NB4 (cell line): ENCODE data around the gene NFATC2IP.
"Not testable (repeated sequence)": the region's sequence is repeated elsewhere in the genome, so short reads cannot be mapped to it uniquely, and the experiment has no call there.

Experiments used
- DNase-seq: peaks from one replicate; pipeline ENCODE4 v3.0.0; 2010; ENCODE audit warnings: low read depth
- H3K4me3 ChIP-seq: one replicate; pipeline ENCODE4 v1.5.1; 2011; ENCODE audit warnings: mild to moderate bottlenecking, low read depth, low read length, moderate library complexity
- MAX ChIP-seq: IDR thresholded peaks from 2 replicates; pipeline ENCODE4 v1.6.1; 2011; ENCODE audit warnings: low read depth, low read length
- MYC ChIP-seq: IDR thresholded peaks from 2 replicates; pipeline ENCODE4 v1.6.1; 2011; ENCODE audit warnings: low read depth, low read length
- POLR2A ChIP-seq: IDR thresholded peaks from 2 replicates; pipeline ENCODE4 v1.6.1; 2011; ENCODE audit warnings: mild to moderate bottlenecking; ENCODE audit not compliant: insufficient read length; ENCODE audit errors: extremely low read depth
- TF ChIP-seq, protein P1 (sequence below): IDR thresholded peaks from one replicate; pipeline ENCODE4 v1.5.1; 2012; ENCODE audit warnings: low read depth, low read length

NFATC2IP gene

GRCh38 chr16:28958216-28958615 is 7.5 kb downstream of the NFATC2IP start:
- no peak overlapping the region for H3K4me3 ChIP-seq
- TF ChIP-seq, protein P1, sequence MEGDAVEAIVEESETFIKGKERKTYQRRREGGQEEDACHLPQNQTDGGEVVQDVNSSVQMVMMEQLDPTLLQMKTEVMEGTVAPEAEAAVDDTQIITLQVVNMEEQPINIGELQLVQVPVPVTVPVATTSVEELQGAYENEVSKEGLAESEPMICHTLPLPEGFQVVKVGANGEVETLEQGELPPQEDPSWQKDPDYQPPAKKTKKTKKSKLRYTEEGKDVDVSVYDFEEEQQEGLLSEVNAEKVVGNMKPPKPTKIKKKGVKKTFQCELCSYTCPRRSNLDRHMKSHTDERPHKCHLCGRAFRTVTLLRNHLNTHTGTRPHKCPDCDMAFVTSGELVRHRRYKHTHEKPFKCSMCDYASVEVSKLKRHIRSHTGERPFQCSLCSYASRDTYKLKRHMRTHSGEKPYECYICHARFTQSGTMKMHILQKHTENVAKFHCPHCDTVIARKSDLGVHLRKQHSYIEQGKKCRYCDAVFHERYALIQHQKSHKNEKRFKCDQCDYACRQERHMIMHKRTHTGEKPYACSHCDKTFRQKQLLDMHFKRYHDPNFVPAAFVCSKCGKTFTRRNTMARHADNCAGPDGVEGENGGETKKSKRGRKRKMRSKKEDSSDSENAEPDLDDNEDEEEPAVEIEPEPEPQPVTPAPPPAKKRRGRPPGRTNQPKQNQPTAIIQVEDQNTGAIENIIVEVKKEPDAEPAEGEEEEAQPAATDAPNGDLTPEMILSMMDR, result no peak
- TF ChIP-seq MYC (no peak), POLR2A (no peak), MAX (no peak)
- DNase-seq, result no peak

DNA sequence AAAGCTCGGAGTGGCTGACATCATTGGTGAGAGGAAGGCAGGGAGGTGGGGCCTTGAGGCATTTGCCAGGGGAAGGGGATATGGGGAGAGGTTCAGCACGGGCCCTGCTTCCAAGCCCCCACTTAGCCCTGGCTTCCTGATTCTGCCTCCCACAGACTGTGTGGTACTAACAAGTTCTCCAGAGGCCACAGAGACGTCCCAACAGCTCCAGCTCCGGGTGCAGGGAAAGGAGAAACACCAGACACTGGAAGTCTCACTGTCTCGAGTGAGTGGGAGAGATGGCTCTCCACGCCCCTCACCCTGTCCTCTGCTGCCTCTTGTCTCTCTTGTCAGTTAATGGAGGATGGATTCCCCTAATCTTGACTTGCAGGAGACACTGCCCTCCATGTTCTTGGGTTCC is 8.1 kb downstream of the NFATC2IP start:
- no peak overlapping the region for H3K4me3 ChIP-seq
- no peak for DNase-seq
- no peak for TF ChIP-seq POLR2A
- no peak for TF ChIP-seq MAX

GRCh38 chr16:28964072-28964471 is 13.3 kb downstream of the NFATC2IP start:
- no peak overlapping the region for H3K4me3 ChIP-seq
- TF ChIP-seq MAX, result no peak
- TF ChIP-seq, protein P1, result no peak
- no peak for TF ChIP-seq POLR2A
- no peak for TF ChIP-seq MYC
- DNase-seq, result no peak

- TF ChIP-seq MAX, result no peak
- TF ChIP-seq, protein P1, result no peak
- TF ChIP-seq MYC, result no peak
- TF ChIP-seq POLR2A, result no peak
- H3K4me3 ChIP-seq, result no peak overlapping the region
- no peak for DNase-seq
Observed at GRCh38 chr16:28964496-28964895, 13.8 kb downstream of the NFATC2IP start.

DNA sequence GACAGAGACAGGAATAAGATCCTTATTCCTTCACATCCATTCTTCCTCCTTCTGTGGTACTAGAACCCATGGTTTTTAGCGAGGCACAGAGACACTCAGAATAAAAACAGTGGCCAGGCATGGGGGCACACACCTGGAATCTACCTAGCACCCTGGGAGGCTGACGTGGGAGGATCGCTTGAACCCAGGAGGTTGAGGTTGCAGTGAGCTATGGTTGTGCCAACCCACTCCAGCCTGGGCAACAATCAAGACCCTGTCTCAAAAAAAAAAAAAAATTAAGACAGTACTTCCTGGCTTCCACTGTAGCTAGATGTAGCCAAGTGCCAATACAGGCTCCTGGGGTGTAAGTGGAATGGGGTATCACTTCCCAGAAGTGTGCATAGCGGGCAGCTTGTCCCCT is 16.4 kb downstream of the NFATC2IP start:
- DNase-seq, result no peak
- no peak for TF ChIP-seq MYC
- TF ChIP-seq MAX, result no peak
- TF ChIP-seq, protein P1, result no peak
- TF ChIP-seq POLR2A, result no peak
- H3K4me3 ChIP-seq, result no peak overlapping the region

DNA sequence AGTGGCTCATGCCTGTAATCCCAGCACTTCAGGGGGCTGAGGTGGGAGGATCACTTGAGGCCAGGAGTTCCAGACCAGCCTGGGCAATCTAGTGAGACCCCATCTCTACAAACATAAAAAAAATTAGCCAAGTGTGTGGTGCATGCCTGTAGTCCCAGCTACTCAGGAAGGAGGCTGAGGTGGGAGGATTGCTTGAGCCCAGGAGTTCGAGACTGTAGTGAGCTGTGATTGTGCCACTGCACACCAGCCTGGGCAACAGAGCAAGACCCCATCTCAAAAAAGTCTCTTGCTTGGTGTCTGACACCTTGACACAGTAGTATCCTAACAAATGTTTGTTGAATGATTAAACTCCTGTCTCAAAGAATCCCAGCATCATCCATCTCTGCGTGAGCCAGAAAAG is 19.0 kb downstream of the NFATC2IP start:
- DNase-seq, result not testable (repeated sequence)

GRCh38 chr16:28974007-28974436 is 23.3 kb downstream of the NFATC2IP start:
- TF ChIP-seq, protein P1, result peak; percentile 63
- TF ChIP-seq MYC, result no peak
- DNase-seq, result peak; percentile 57
- H3K4me3 ChIP-seq, result peak overlapping the region; percentile 84

More for the DNA sequence above, 19.0 kb downstream of the NFATC2IP start:
- H3K4me3 ChIP-seq, result not testable (repeated sequence)
